ENCODE data around the gene ZFP62.
"Not testable (repeated sequence)": the region's sequence is repeated elsewhere in the genome, so short reads cannot be mapped to it uniquely, and the experiment has no call there.

Gene ZFP62

DNA sequence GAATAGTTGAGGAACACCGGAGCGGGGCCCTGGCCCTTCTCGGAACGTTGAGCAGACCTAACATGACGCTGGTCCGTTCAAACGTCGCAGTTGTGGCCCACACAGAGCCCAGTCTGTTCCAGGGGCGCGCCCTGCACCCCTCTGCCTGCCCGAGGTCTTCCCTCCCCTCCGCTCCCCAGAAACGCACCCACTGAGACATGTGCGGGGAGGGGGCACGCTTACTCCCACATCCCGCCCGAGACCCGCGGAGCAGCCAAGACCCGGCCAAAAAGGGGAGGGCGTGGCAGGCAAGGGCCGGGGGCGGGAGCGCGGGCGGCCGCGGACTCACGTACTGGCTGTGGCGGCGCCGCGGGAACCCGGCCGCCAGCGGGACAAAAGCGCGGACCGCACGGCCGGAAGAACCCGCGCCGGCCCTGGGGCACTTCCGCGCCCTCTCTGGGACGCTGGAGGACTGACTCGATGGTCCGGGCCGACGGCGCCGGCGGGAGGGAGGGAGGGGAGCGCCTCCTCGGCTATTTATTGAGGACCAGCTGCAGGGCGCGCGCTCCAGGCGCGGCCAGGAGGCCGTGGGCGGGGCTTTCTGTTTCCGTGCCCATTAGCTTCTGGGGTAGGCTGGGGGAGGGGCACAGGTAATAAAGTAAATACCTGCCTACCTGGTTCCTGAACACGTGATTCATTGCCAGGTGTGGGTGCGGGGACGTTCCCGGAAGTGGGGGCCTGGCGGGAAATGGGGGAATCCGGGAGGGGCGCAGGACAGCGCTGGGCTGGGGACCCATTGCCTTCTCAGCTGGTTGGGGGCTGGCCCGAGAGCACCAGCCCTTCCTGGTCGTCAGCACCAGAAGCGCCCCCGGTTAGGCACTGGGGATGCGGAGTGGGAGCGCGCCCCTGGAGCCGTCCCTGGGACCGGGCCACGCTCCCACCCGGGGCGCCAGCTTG is at the start of gene ZFP62:
TSS of gene ZFP62 (minus strand) at position 390 of the 936 bp plus-strand sequence. CDS start at position 333, 57 bp downstream.
- in situ Hi-C loops (cut with MboI; ENCODE audit: low sequenced_read_pairs): no loop called here

DNA sequence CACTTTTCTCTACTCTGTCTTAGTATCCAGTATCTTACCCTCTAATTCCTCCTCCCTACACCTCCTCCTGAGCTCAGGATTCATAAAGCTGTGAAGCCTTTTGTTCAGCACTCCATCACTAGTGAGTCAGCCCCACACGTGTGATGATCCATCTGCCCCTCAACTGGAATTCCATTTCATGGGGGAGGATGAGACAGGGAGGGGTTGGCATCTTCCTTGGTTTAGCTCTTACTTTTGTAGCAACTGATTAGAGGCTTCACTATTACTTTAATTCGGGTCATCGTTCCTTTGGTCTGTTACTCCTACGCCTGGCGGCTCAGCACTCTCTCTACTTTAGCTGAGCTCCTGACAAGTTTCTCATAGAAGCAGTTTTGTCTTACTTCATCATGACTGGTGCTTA is 49.7 kb upstream of the ZFP62 start:
- in situ Hi-C loops (cut with MboI; ENCODE audit: low sequenced_read_pairs): no loop called here

DNA sequence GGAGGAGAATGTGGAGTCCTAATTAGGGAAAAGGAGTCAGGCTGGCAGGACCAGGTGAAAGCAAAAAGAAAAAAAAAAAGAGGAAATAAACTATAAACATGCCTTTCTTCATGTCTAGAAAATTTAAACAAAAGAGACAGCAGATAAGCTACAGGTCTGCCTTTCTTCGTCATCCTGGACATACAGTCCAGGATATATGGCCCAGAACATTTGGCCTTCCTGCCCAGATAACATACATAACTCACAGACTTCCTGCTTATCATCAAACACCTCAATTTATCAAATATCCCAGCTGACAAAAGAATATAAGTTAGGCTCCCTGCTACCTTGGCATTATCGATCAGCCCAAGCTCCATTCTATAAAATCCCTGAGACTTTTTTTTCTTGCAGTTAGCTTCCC is 49.1 kb upstream of the ZFP62 start:
- in situ Hi-C loops (cut with MboI; ENCODE audit: low sequenced_read_pairs): no loop called here

DNA sequence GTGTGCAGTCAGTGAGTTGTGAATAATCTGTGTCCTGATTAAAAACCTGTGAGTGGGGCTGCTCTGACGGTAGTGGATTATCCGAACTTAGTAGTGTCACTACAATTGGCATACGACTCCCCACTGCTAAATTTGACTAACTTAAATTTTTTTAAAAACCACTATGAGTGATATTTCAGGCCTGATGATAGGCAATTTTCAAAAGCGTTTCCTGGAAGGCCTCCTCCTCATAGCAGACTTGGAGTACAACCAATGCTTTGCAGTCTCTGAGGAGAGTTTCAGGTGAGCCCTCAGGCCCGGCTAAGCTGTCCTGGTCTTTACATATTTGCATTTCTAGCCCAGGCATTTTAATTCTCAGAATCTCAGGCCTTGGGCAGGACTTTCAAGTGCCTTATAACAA is 48.7 kb upstream of the ZFP62 start:
- in situ Hi-C loops (cut with MboI; ENCODE audit: low sequenced_read_pairs): no loop called here

DNA sequence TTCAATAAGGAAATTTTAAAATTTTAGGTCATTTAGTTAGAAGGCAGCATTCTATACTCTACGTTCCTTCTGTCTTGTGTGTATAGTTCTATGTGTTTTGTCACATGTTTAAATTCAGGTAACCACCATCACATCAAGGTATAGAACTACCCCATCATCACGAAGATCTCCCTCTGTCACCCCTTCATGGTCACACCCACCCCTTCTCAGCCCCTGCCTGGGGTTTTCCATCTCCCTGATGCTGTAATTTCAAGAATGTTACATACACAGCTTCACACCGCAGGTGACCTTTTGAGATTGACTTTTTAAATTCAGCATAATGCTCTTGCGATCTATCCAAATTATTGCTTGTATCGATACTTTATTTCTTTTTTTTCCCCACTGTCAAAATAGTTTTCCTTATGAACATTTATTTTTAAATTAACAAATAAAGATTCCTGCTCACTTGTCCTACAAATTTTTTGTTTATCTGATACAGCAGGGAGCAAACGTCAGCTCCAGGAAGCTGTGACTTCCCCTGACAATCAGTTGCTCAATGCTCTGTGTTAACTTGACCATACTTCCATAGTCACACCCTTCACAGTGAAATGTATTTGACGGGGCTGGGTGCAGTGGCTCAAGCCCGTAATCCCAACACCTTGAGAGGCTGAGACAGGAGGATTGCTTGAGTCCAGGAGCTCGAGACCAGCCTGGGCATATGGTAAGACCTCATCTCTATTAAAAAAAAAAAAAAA is 48.1 kb upstream of the ZFP62 start:
- in situ Hi-C loops (cut with MboI; ENCODE audit: low sequenced_read_pairs): no loop called here

DNA sequence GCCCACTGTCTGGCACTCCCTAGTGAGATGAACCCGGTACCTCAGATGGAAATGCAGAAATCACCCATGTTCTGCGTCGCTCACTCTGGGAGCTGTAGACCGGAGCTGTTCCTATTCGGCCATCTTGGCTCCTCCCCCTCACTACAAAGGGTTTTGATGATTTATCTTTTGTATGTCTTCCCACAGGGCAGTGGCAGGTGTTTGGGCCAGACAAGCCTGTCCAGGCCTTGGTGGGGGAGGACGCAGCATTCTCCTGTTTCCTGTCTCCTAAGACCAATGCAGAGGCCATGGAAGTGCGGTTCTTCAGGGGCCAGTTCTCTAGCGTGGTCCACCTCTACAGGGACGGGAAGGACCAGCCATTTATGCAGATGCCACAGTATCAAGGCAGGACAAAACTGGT is 47.3 kb upstream of the ZFP62 start:
- in situ Hi-C loops (cut with MboI; ENCODE audit: low sequenced_read_pairs): no loop called here

DNA sequence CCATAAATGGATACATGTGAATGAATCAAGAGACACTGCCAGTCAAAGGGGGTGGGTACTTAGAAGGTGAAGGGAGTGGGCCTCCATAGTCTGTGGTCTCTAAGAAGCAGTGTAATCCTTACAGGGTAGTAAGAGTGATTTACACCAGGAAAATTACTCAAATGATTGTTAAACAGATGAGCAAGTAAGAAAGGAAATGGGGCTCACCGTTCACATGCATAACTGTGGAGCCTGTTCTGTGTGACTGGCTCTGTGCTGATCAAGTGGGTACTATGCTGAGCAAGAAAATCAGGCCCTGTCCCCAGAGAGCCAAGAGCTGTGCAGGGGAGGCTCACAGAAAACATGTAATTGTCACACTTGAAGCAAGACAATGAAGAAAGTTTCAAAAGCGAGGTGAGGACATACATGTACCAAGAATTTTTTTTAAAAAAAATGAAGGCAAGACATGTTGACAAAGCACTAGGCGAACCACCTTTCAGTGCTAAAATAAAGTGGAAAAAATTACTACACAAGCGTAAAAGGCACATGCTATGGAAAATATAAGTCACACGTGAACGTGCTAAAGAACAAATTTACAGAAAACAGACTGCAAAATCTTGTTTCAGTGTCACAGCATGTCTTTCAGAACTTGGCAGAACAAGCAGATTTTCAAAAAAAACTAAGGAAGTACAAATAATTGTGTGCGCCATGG is 40.4 kb upstream of the ZFP62 start:
- in situ Hi-C loops (cut with MboI; ENCODE audit: low sequenced_read_pairs): no loop called here

DNA sequence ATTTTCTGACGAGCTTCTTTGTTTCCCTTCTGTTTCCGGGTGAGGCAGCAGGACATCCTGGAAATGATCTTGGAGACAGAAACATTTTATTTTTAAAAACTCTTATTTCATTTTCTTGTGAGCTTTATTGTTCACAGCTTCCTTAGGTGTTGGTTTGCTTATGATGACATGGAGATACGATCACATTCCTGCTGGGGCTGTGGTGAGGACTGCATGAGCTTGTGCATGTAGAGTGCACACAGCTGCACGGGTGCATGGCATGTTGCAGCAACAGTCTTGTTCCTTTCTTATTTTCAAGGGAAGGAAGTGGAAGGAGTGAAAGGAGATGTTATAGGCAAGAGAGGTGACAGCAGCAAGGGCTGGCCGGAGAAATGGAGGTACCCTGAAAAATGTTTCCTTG is 39.1 kb upstream of the ZFP62 start:
- in situ Hi-C loops (cut with MboI; ENCODE audit: low sequenced_read_pairs): no loop called here

DNA sequence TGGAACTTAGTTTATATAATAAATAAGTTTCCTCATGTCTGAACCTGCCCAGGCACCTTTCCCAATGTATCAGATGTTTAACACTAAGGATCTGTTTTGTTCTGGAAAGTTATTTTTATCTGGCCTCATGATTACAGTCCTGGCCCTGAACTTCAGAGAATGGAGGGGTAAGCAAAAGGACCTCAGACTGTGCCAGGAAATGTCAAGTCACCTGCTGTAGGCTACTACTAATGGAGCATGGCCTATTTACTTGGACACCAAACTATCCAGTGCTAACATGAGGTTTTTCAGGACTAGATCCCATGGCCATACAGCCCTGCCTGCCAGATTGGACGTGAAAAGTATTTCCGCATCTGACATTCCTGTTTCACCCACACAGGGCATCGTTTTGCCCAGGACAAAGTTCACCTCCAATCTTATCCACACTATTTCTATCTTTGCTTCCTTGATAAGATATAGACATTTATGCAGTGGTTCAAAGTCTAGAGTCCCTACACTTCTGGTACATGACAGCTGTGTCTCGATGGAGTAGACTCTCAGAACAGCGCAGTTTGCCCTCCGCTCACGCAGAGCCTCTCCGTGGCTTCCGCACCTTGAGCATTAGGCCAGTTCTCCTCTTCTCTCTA is 37.7 kb upstream of the ZFP62 start, which contains the start of gene BTNL8:
TSS of gene BTNL8 (plus strand) at position 539 of the 626 bp plus-strand sequence. CDS start 152 bp downstream, outside the sequence.
- in situ Hi-C loops (cut with MboI; ENCODE audit: low sequenced_read_pairs): no loop called here

DNA sequence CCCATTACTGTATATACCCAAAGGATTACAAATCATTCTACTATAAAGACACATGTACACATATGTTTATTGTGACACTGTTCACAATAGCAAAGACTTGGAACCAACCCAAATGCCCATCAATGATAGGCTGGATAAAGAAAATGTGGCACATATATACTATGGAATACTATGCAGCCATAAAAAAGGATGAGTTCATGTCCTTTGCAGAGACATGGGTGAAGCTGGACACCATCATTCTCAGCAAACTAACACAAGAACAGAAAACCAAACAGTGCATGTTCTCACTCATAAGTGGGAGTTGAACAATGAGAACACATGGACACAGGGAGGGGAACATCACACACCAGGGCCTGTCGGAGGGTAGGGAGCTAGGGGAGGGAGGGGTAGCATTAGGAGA is 34.3 kb upstream of the ZFP62 start:
- in situ Hi-C loops (cut with MboI; ENCODE audit: low sequenced_read_pairs): not testable (repeated sequence)

DNA sequence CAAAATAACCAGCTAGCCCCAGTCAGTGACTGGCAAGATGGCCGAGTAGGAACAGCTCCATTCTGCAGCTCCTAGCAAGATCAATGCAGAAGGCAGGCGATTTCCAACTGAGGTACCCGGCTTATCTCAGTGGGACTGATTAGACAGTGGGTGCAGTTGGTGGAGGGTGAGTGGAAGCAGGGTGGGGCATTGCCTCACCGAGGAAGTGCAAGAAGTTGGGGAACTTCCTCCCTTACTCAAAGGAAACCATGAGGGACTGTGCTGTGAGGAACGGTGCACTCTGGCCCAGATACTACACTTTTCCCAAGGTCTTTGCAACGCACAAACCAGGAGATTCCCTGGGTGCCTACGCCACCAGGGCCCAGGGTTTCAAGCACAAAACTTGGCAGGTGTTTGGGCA is 28.3 kb upstream of the ZFP62 start:
- in situ Hi-C loops (cut with MboI; ENCODE audit: low sequenced_read_pairs): no loop called here

DNA sequence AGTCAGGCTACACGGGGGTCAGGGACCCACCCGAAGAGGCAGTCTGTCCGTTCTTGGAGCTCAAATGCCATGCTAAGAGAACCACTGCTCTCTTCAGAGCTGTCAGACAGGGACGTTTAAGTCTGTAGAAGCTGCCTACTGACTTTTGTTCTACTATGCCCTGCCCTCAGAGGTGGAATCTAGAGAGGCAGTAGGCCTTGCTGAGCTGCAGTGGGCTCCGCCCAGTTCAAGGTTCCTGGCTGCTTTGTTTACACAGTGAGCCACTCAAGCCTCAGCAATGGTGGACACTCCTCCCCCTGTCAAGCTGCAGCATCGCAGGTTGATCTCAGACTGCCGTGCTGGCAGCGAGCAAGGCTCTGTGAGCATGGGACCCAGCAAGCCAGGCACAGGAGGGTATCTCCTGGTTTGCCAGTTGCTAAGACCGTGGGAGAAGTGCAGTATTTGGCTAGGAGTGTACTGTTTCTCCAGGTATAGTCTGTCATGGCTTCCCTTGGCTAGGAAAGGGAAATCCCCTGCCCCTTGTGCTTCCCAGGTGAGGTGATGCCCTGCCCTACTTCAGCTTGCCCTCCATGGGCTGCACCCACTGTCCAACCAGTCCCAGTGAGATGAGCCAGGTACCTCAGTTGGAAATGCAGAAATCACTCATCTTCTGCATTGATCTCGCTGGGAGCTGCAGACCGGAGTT is 24.9 kb upstream of the ZFP62 start:
- in situ Hi-C loops (cut with MboI; ENCODE audit: low sequenced_read_pairs): not testable (repeated sequence)

DNA sequence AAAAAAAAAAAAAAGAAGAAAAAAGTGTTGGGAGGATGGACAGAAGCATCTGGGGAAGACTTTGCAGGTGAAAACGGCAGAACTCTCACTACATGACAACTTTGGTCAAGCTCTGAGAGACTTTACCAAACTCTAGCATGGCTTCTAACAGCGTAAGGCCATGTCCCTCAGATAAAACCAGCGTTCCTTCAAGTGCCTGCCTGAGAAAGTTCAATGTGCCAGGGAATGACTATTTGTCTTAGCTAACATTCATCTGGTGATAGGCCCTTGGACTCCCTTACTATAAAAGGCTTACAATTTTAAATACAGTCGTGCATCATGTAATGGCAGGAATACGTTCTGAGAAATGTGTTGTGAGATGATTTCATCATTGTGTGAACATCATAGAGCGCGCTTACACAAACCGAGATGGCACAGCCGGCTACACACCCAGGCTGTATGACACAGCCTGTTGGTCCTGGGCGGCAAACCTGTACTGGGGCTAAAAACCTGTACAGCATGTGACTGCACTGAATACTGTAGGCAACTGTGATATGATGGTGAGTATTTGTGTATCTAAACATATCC is 14.9 kb upstream of the ZFP62 start:
- in situ Hi-C loops (cut with MboI; ENCODE audit: low sequenced_read_pairs): no loop called here

DNA sequence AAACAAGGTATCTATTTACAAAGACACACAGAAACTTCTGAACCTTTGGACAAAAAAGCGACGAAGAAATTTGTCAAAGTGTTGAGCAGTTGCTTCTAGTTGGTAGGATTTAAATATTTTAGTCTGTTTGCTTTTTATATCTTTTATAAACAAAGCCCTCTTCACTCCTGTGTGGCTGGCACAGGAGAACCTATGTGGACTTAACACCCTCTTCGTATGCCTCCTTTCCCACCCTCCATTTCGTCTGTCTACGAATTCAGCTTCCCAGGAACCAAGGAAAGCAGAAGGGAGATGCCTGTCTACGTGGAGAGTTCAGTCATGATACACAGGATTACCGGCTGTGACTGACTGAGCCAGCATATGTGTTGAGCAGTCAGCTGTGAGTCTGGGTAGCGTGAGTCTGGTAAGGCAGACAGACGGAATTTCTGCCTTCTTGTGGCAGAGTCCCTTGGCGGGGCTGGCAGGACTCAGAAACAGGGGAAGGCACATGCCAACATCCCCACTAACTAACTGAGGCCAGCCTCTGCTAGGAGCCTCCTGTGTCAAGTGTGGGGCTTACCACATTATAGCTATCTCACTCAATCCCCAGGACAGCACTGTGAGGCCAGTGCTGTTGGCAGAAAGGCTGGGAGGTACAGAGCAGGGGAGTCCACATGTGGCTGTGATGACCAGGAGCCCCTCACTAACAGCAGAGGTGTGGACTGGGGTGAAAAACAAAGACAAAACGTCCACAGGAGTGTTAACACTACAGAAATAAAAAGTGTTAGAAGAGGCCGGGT is 13.9 kb upstream of the ZFP62 start:
- in situ Hi-C loops (cut with MboI; ENCODE audit: low sequenced_read_pairs): no loop called here

DNA sequence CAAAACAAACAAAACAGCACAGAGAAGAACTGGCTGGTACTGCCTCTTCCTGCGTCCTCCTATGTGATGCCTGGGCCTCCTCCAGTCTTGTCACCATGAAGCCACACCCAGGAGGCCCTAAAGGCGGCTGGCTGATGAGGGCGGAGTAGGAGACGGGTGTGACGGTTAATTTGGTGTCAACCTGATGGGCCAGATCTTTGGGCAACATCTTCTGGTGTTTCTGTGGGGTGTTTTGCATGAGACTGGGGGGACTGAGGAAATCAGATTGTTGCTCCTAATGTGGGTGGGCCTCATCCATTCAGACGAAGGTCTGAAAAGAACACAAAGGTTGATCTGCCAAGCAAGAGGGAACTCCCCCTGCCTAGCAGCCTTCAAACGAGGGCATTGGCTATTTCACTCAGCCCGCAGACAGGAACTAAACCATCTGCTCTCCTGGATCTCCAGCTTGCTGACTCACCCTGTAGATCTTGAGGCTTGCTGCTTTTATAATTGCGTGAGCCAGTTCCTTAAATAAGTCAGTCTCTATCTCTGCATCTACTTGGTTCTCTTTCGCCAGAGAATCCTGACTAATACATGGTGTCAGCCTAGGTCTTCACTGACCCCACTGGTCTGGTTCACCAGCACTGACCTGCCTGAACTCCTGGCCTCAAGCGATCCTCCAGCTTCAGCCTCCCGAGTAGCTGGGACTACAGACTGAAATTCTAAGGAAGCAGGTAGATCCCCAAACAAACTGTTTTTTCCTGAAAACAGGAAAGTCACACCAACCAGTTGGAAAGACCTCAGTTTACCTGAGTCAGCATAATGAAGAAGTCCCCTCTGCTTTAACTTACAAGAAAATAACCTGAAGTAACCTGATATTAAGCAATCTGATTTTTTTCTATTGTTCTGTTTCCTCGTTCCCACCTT is 12.8 kb upstream of the ZFP62 start:
- in situ Hi-C loops (cut with MboI; ENCODE audit: low sequenced_read_pairs): no loop called here

DNA sequence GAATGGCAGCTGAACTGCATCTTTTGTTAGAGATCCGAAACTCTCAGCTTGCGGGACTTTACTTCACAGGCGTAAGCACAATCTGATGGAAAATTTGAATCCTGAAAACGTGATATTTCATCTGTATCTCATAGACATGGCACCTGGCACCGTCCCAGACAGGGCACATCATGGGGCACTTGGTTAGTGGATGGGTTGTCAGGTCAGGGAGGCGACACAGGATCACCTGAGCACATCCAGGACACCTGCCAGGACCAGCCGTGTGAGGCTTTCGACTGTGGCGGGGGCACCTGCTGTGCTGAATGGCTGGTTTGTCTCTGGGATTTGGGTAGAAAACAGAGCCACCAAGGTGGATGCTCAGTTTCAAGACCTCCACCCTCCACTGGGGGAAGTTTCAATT is 11.3 kb upstream of the ZFP62 start:
- in situ Hi-C loops (cut with MboI; ENCODE audit: low sequenced_read_pairs): no loop called here

DNA sequence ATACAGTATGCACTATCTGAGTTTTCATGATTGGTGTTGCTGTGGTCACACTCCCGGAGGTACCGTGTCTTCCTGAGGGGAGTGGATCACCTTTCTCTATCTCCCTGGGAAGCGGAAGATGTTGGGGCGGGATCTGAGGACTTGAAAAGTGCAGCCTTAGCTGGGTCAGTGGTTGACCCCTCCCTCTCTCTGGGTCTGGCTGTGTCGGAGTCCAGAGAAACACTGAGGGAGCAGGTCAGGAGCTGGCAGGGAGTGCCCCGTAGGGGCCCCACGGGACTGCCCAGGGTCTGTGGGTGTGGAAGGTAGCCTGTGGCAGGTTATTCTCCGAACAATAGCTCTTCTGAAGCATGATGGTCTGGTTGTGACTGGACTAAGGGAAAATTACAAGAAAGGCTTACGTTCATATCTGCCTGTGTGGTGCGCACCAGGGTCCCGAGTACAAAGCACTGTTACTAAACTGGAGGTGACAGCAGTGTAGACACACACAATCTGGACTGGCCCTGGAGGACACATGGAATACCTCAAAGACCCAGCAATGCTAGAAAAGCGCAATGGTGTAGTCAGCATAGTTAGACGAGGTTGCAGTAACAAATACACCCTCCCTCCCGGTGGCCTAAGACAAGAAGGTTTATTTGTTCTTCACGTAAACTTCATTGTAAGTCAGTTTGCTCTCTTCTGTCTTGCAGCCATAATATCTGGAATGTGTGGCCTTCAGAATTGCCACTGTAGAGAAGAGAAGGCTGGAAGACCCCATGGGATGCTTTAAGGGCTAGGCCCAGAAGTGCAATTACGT is 9.4 kb upstream of the ZFP62 start:
- in situ Hi-C loops (cut with MboI; ENCODE audit: low sequenced_read_pairs): no loop called here
